ENCODE data around the gene SURF6.

DNA sequence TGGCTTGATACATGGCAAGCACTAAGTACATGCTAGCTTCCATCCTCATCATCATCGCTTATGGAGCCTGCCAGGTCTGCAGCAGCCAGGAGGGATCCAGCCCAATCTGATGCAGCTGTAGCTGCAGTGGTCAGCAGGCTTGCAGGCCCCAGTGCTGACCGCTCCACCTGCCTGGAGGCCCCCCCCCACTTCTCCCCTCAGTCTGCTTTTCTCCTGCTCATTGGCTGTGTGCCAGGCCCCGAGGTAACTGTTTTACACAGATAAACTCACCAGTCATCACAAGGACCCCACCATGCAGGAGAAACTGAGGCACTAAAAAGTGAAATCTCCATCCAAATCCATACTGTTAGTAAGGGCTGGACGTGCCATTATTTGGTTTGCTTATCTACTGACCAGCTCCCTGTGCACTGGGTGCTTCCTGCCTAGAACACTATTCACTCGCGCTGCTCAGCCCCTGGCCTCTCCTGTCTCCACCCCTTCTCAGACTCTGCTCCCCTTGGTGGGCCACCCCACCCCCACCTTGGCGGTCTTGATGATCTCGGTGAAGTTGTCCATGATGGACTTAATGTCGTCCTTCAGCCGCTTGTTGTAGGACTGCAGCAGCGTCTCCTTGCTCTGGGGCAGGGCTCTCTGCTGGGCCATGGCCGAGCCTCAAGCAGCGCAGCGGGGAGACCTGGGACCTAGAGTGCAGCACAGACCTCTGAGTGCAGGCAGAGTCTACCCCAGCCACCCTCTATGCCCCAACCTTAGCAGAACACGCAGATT lies 10.2 kb upstream of the SURF6 start:
- TF ChIP-seq, protein P1, sequence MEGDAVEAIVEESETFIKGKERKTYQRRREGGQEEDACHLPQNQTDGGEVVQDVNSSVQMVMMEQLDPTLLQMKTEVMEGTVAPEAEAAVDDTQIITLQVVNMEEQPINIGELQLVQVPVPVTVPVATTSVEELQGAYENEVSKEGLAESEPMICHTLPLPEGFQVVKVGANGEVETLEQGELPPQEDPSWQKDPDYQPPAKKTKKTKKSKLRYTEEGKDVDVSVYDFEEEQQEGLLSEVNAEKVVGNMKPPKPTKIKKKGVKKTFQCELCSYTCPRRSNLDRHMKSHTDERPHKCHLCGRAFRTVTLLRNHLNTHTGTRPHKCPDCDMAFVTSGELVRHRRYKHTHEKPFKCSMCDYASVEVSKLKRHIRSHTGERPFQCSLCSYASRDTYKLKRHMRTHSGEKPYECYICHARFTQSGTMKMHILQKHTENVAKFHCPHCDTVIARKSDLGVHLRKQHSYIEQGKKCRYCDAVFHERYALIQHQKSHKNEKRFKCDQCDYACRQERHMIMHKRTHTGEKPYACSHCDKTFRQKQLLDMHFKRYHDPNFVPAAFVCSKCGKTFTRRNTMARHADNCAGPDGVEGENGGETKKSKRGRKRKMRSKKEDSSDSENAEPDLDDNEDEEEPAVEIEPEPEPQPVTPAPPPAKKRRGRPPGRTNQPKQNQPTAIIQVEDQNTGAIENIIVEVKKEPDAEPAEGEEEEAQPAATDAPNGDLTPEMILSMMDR (IDR thresholded peaks at IDR 0.05; ENCODE audit: low read depth, low read length, poor library complexity, severe bottlenecking), result no peak
- TF ChIP-seq EZH2phosphoT487 (IDR thresholded peaks at IDR 0.05; ENCODE audit: borderline replicate concordance, low read length), result no peak
